Prostate gland (tissue), 2 donors: ENCODE data around the gene DMD. TPM values are rescaled to one million over a fixed set of nuclear protein-coding genes. Genes with fewer than 3 reads are reported as not detected.

ENCODE experiments used
- DNase-seq: peaks from one replicate; pipeline ENCODE4 v3.0.0-alpha.2; 2019; ENCODE audit warnings: low spot score
- H3K27ac ChIP-seq, 2 donors: fragments of 200-600 bp; sonication (generic); 2 replicates each; pipeline ENCODE4 v1.5.1; 2017 to 2019
- H3K27me3 ChIP-seq: fragments of 200-600 bp; sonication (generic); replicated peaks from 2 replicates; pipeline ENCODE4 v1.5.1; 2019; ENCODE audit not compliant: insufficient read depth
- H3K36me3 ChIP-seq, 2 donors: fragments of 200-600 bp; sonication (generic); 1 replicate in 1 of 2; 2 replicates in 1 of 2; pipeline versions ENCODE4 v1.5.1 to v1.8.1; 2017 to 2019
- H3K4me1 ChIP-seq: fragments of 200-600 bp; sonication (generic); replicated peaks from 2 replicates; pipeline ENCODE4 v1.5.1; 2019
- H3K4me3 ChIP-seq, 2 donors: fragments of 200-600 bp; sonication (generic); 2 replicates each; pipeline ENCODE4 v1.5.1; 2017 to 2019
- H3K9me3 ChIP-seq: fragments of 200-600 bp; sonication (generic); 2 replicates; pipeline ENCODE4 v1.5.1; 2017
- CTCF ChIP-seq, 4 experiments: fragments of 200-600 bp in 2 of 4; fragments of 450-650 bp in 2 of 4; sonication (generic) in 2 of 4; IDR thresholded peaks; 1 replicate in 3 of 4; 2 replicates in 1 of 4; pipeline ENCODE4 v1.5.1; 2016 to 2019; ENCODE audit warnings: antibody characterized with exemption in 4 of 4, mild to moderate bottlenecking in 2 of 4, moderate library complexity in 2 of 4
- POLR2A ChIP-seq: fragments of 450-650 bp; IDR thresholded peaks from one replicate; pipeline ENCODE4 v1.6.1; 2016; ENCODE audit warnings: antibody characterized with exemption, mild to moderate bottlenecking
- POLR2AphosphoS5 ChIP-seq: sonication (generic); formaldehyde crosslinking; IDR thresholded peaks from one replicate; pipeline ENCODE4 v1.6.1; 2017; ENCODE audit warnings: antibody characterized with exemption
- WGBS: methylation state at CpG from one replicate; pipeline ENCODE4 v1.1.5; 2018; 5-methylcytosine and 5-hydroxymethylcytosine counted together
- intact Hi-C: fragments of 100-400 bp; cut with DNase I; formaldehyde crosslinking; loops from one replicate; pipeline ENCODE4 v1.14.2; 2022
- total RNA-seq, 2 donors: library from RNA; depleted of rRNA; stranded (reverse); fragments of >200 nt; gene quantifications; one replicate each; pipeline ENCODE4 v1.1.0, GENCODE V29; 2016

Gene DMD
- total RNA-seq, 2 donors from 2014 or later: 17.6 to 34.8 TPM

GRCh38 chrX:31670245-31670644 is 1541.1 kb downstream of the DMD start:
- Histone ChIP-seq H3K27me3 (no peaks in the 10 kb centered on the region), H3K9me3 (no peaks in the 10 kb centered on the region), H3K4me3 (no peak overlapping the region), H3K27ac (no peak overlapping the region), H3K4me1 (no peaks in the 10 kb centered on the region), H3K36me3 (no peaks in the 10 kb centered on the region)
- 59% methylated on average over 3 of the region's 3 CpGs for WGBS
- TF ChIP-seq POLR2A (no peak), CTCF (IDR thresholded peaks at IDR 0.05) (no peak), POLR2AphosphoS5 (no peak)
- DNase-seq: no peak
- intact Hi-C loops: no loop called here

- no peak for DNase-seq
- intact Hi-C loops: no loop called here
- Histone ChIP-seq H3K9me3 (no peaks in the 10 kb centered on the region), H3K4me1 (no peaks in the 10 kb centered on the region), H3K27ac (no peak overlapping the region), H3K27me3 (no peaks in the 10 kb centered on the region), H3K36me3 (no peaks in the 10 kb centered on the region), H3K4me3 (no peak overlapping the region)
- no peak for TF ChIP-seq POLR2AphosphoS5
- TF ChIP-seq CTCF (IDR thresholded peaks at IDR 0.05): no peak
- TF ChIP-seq POLR2A: no peak
- 44% methylated on average over 4 of the region's 4 CpGs for WGBS
Measured at GRCh38 chrX:31665454-31665853, 1545.9 kb downstream of the DMD start.

- Histone ChIP-seq H3K4me3 (no peak overlapping the region), H3K4me1 (no peaks in the 10 kb centered on the region), H3K27me3 (no peaks in the 10 kb centered on the region), H3K36me3 (no peaks in the 10 kb centered on the region), H3K9me3 (no peaks in the 10 kb centered on the region), H3K27ac (no peak overlapping the region)
- no peak for DNase-seq
- intact Hi-C loops: no loop called here
- WGBS: 94% methylated on average over 6 of the region's 6 CpGs
- TF ChIP-seq POLR2A (no peak), CTCF (IDR thresholded peaks at IDR 0.05) (no peak), POLR2AphosphoS5 (no peak)
Measured at GRCh38 chrX:31663172-31663571, 1548.2 kb downstream of the DMD start.

- Histone ChIP-seq H3K27me3 (no peaks in the 10 kb centered on the region), H3K4me1 (no peaks in the 10 kb centered on the region), H3K27ac (no peak overlapping the region), H3K36me3 (no peaks in the 10 kb centered on the region), H3K9me3 (no peaks in the 10 kb centered on the region), H3K4me3 (no peak overlapping the region)
- WGBS: 65% methylated on average over 2 of the region's 2 CpGs
- DNase-seq: no peak
- TF ChIP-seq POLR2A (no peak), CTCF (IDR thresholded peaks at IDR 0.05) (no peak), POLR2AphosphoS5 (no peak)
- intact Hi-C loops: no loop called here
Measured at GRCh38 chrX:31661280-31661810, 1550.0 kb downstream of the DMD start.

GRCh38 chrX:31658360-31658759 is 1553.0 kb downstream of the DMD start:
- Histone ChIP-seq H3K9me3 (no peaks in the 10 kb centered on the region), H3K4me1 (no peaks in the 10 kb centered on the region), H3K27ac (no peak overlapping the region), H3K27me3 (no peaks in the 10 kb centered on the region), H3K4me3 (no peak overlapping the region), H3K36me3 (no peaks in the 10 kb centered on the region)
- 5% methylated on average over 4 of the region's 4 CpGs for whole genome bisulfite sequencing
- TF ChIP-seq POLR2A (no peak), CTCF (IDR thresholded peaks at IDR 0.05) (peak in 3 of 4 experiments; percentile 40 to 57 (median 43)), POLR2AphosphoS5 (no peak)
- intact Hi-C loops: loop anchor here (5.0 to 10.0 kb wide), 2 partner anchors 384 to 621 kb away; no protein-coding TSS in a partner anchor
- no peak for DNase-seq
